HCT116 (cell line): Measurements from ENCODE around the gene FAM241A. TPM values are rescaled to one million over a fixed set of nuclear protein-coding genes. Genes with fewer than 3 reads are reported as not detected.
"Not testable (repeated sequence)": the region's sequence is repeated elsewhere in the genome, so short reads cannot be mapped to it uniquely, and the experiment has no call there.

Source experiments
- ATAC-seq: fragments of 200-7000 bp; cut with Tn5 transposase; 2 replicates; pipeline ENCODE4 v1.9.1; 2020; ENCODE audit warnings: mild to moderate bottlenecking, moderate library complexity
- BruUV-seq: library from RNA; stranded (reverse); fragments of 400-500 nt; replicated peaks from 2 replicates; lab custom pipeline; 2021; lab: Mats Ljungman, UMichigan
- CTCF ChIA-PET: fragments of 300-600 bp; sonication (Branson Sonifier 250); formaldehyde crosslinking; loops from one replicate; lab custom pipeline; 2021; ENCODE audit warnings: antibody characterized with exemption; lab: Charles Lee
- POLR2A ChIA-PET: fragments of 300-600, 350-600 bp; sonication (Branson Sonifier 250); formaldehyde crosslinking; loops from one replicate; lab custom pipeline; 2021; ENCODE audit warnings: antibody characterized with exemption; lab: Charles Lee
- RAD21 ChIA-PET, 2 experiments: fragments of 300-600 bp; sonication (Branson Sonifier 250); formaldehyde crosslinking; loops; one replicate each; lab custom pipeline; 2023; ENCODE audit warnings: low total read pairs in 2 of 2; ENCODE audit not compliant: uncharacterized antibody in 2 of 2, unreplicated experiment in 2 of 2, low non-redundant PET in 1 of 2; lab: Charles Lee
- DNase-seq: peaks from one replicate; pipeline ENCODE4 v3.0.0-alpha.2; 2010; ENCODE audit warnings: low read depth, low spot score
- H2AFZ ChIP-seq: fragments of 200-600 bp; shearing (Covaris generic), sonication (generic); 2 replicates; pipeline ENCODE4 v1.6.1; 2017; ENCODE audit warnings: low read depth, mixed run types, mixed read lengths, antibody characterized with exemption, low read length; ENCODE audit not compliant: poor library complexity, severe bottlenecking
- H3K27ac ChIP-seq: 2 replicates; pipeline ENCODE4 v1.5.1; 2012; ENCODE audit warnings: low read depth, low read length
- H3K27me3 ChIP-seq: fragments of 200-600 bp; sonication (generic); 2 replicates; pipeline ENCODE4 v1.6.1; 2016; ENCODE audit warnings: mixed run types, low read length, mixed read lengths; ENCODE audit not compliant: insufficient read depth
- H3K36me3 ChIP-seq, 2 experiments: fragments of 200-500 bp in 1 of 2; fragments of 200-600 bp in 1 of 2; sonication (Bioruptor generic) in 1 of 2; sonication (generic) in 1 of 2; 2 replicates each; pipeline versions ENCODE4 v1.5.1 to v1.6.1; 2014 to 2016; ENCODE audit warnings: low read length in 2 of 2, inconsistent platforms in 1 of 2, mixed read lengths in 1 of 2, mixed run types in 1 of 2; ENCODE audit not compliant: insufficient read depth in 2 of 2, control insufficient read depth in 1 of 2
- H3K4me1 ChIP-seq, 2 experiments: fragments of 200-600 bp in 1 of 2; sonication (generic) in 1 of 2; 2 replicates each; pipeline versions ENCODE4 v1.5.1 to v1.6.1; 2012 to 2017; ENCODE audit warnings: low read length in 2 of 2, inconsistent platforms in 1 of 2, mild to moderate bottlenecking in 1 of 2, mixed read lengths in 1 of 2, mixed run types in 1 of 2, moderate library complexity in 1 of 2; ENCODE audit not compliant: insufficient read depth in 2 of 2, control insufficient read depth in 1 of 2
- H3K4me2 ChIP-seq: fragments of 200-600 bp; sonication (generic); 2 replicates; pipeline ENCODE4 v1.6.1; 2017; ENCODE audit warnings: mixed run types, low read length, mixed read lengths
- H3K4me3 ChIP-seq, 2 experiments: fragments of 200-600 bp in 1 of 2; sonication (generic) in 1 of 2; replicated peaks in 1 of 2; 2 replicates each; pipeline ENCODE4 v1.5.1; 2011 to 2016; ENCODE audit warnings: low read length in 2 of 2, control low read depth in 1 of 2, low read depth in 1 of 2, mild to moderate bottlenecking in 1 of 2, mixed read lengths in 1 of 2, mixed run types in 1 of 2
- H3K79me2 ChIP-seq: fragments of 200-600 bp; sonication (generic); 2 replicates; pipeline ENCODE4 v1.6.1; 2017; ENCODE audit warnings: mild to moderate bottlenecking, mixed run types, low read length, moderate library complexity, mixed read lengths; ENCODE audit not compliant: insufficient read depth
- H3K9ac ChIP-seq: fragments of 200-600 bp; sonication (generic); 2 replicates; pipeline ENCODE4 v1.6.1; 2016; ENCODE audit warnings: low read length, mixed read lengths
- H3K9me2 ChIP-seq: fragments of 200-600 bp; sonication (generic), shearing (Covaris generic); 2 replicates; pipeline ENCODE4 v1.6.1; 2017; ENCODE audit warnings: mixed run types, mild to moderate bottlenecking, moderate library complexity; ENCODE audit not compliant: insufficient read depth
- H3K9me3 ChIP-seq, 2 experiments: fragments of 200-500 bp in 1 of 2; fragments of 200-600 bp in 1 of 2; sonication (Bioruptor generic) in 1 of 2; sonication (generic) in 1 of 2; 2 replicates each; pipeline ENCODE4 v1.6.1; 2014 to 2017; ENCODE audit warnings: low read length in 2 of 2, mixed read lengths in 2 of 2, inconsistent platforms in 1 of 2, low read depth in 1 of 2, mild to moderate bottlenecking in 1 of 2, mixed run types in 1 of 2, moderate library complexity in 1 of 2; ENCODE audit not compliant: control insufficient read depth in 1 of 2, insufficient read depth in 1 of 2
- H4K20me1 ChIP-seq: fragments of 200-600 bp; sonication (generic), shearing (Covaris generic); 2 replicates; pipeline ENCODE4 v1.6.1; 2017; ENCODE audit warnings: mixed run types, mild to moderate bottlenecking, moderate library complexity; ENCODE audit not compliant: insufficient read depth
- CEBPB ChIP-seq: IDR thresholded peaks from 2 replicates; pipeline ENCODE4 v1.6.1; 2012; ENCODE audit warnings: low read depth
- ELF1 ChIP-seq: IDR thresholded peaks from 2 replicates; pipeline ENCODE4 v1.6.1; 2012; ENCODE audit warnings: low read depth, borderline replicate concordance
- EZH2 ChIP-seq: fragments of 200-600 bp; sonication (generic); IDR thresholded peaks from 2 replicates; pipeline ENCODE4 v1.6.1; 2017; ENCODE audit warnings: antibody characterized with exemption, mixed run types
- EZH2phosphoT487 ChIP-seq: fragments of 200-600 bp; IDR thresholded peaks from 2 replicates; pipeline ENCODE4 v1.6.1; 2018; ENCODE audit warnings: antibody characterized with exemption, borderline replicate concordance
- FOSL1 ChIP-seq: IDR thresholded peaks from 2 replicates; pipeline ENCODE4 v1.6.1; 2012; ENCODE audit warnings: low read depth
- JUND ChIP-seq: IDR thresholded peaks from 2 replicates; pipeline ENCODE4 v1.6.1; 2012
- RAD21 ChIP-seq: IDR thresholded peaks from 2 replicates; pipeline ENCODE4 v1.6.1; 2012; ENCODE audit warnings: low read depth, mild to moderate bottlenecking
- SP1 ChIP-seq: IDR thresholded peaks from 2 replicates; pipeline ENCODE4 v1.6.1; 2012; ENCODE audit warnings: low read depth
- TCF7L2 ChIP-seq: IDR thresholded peaks from 2 replicates; pipeline ENCODE4 v1.7.0; 2011; ENCODE audit warnings: borderline replicate concordance, inconsistent platforms; ENCODE audit not compliant: insufficient read depth, insufficient read length; ENCODE audit errors: extremely low read depth
- YY1 ChIP-seq: IDR thresholded peaks from 2 replicates; pipeline ENCODE4 v1.6.1; 2011; ENCODE audit warnings: low read length, low read depth, moderate library complexity, mild to moderate bottlenecking; ENCODE audit not compliant: insufficient replicate concordance; ENCODE audit errors: extremely low read depth
- ZFX ChIP-seq: fragments of 450-650 bp; IDR thresholded peaks from 2 replicates; pipeline ENCODE4 v1.6.1; 2017
- intact Hi-C: fragments of 100-400 bp; cut with micrococcal nuclease; formaldehyde crosslinking; loops from 2 replicates; pipeline ENCODE4 v1.10.0; 2022
- total RNA-seq: library from RNA; stranded (reverse); gene quantifications from one replicate; pipeline ENCODE4 v1.2.1, GENCODE V29; 2021; ENCODE audit not compliant: unreplicated experiment
- TF ChIP-seq, protein P1 (sequence below): IDR thresholded peaks from 2 replicates; pipeline ENCODE4 v1.6.1; 2012; ENCODE audit warnings: low read depth
- TF ChIP-seq, protein P2 (sequence below), 3 experiments: fragments of 200-600 bp in 1 of 3; sonication (generic) in 1 of 3; IDR thresholded peaks in 2 of 3; conservative IDR thresholded peaks in 1 of 3; 2 replicates each; pipeline ENCODE4 v1.5.1; 2012 to 2017; ENCODE audit warnings: low read depth in 2 of 3, low read length in 2 of 3, antibody characterized with exemption in 1 of 3, borderline replicate concordance in 1 of 3, control low read depth in 1 of 3, mild to moderate bottlenecking in 1 of 3, mixed read lengths in 1 of 3, mixed run types in 1 of 3, moderate library complexity in 1 of 3; ENCODE audit not compliant: insufficient read depth in 1 of 3

Gene FAM241A
- total RNA-seq, 1 experiment from 2014 or later: 4.5 TPM

DNA sequence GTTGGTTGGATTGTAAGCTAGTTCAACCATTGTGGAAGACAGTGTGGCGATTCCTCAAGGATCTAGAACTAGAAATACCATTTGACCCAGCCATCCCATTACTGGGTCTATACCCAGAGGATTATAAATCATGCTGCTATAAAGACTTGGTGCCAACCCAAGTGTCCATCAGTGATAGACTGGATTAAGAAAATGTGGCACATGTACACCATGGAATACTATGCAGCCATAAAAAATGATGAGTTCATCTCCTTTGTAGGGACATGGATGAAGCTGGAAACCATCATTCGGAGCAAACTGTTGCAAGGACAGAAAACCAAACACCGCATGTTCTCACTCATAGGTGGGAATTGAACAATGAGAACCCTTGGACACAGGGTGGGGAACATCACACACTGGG is 18.5 kb downstream of the FAM241A start:
- POLR2A ChIA-PET, ATAC-seq, RAD21 ChIA-PET, H3K79me2 ChIP-seq, H3K36me3 ChIP-seq, H3K9me3 ChIP-seq, intact Hi-C loops, BruUV-seq, H3K27ac ChIP-seq, CTCF ChIA-PET, H2AFZ ChIP-seq, H3K4me3 ChIP-seq, H3K9ac ChIP-seq, DNase-seq, H4K20me1 ChIP-seq, H3K4me2 ChIP-seq, H3K9me2 ChIP-seq, H3K27me3 ChIP-seq: not testable (repeated sequence)
- peaks cover 17% of the 10 kb centered on the region in 2 experiments for H3K4me1 ChIP-seq

DNA sequence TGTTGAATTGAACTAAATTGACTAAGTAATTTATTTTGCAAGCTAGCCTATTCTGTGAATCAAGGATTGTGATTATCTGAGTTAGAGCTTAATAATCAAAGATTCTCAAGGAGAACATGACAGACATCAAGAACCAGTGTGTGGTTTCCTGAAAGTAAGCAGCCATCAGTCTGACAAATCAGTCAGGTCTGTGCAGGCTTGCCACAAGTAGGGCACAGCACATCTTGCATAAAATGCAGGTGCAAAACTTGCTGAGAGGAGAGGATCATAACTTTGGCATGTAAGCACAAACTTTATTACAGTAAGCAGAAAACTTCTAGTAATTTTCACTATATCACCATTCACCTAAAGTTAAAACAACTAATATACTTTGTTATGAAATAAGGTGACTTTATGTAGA is 22.5 kb downstream of the FAM241A start:
- intact Hi-C loops: loop anchor here (2.0 kb wide), 1 partner anchor 63 kb away; the partner anchor contains the start of gene AP1AR
- Histone ChIP-seq H3K27ac (peak overlapping the region; percentile 95), H3K4me3 (no peak overlapping the region), H3K79me2 (peaks cover 15% of the 10 kb centered on the region), H3K9me2 (no peaks in the 10 kb centered on the region), H3K4me1 (peaks cover 44 to 55% of the 10 kb centered on the region in 2 experiments), H3K36me3 (no peaks in the 10 kb centered on the region), H2AFZ (no peak overlapping the region), H3K9me3 (no peaks in the 10 kb centered on the region), H4K20me1 (no peaks in the 10 kb centered on the region), H3K9ac (peak overlapping the region; percentile 73), H3K4me2 (peak overlapping the region; percentile 83), H3K27me3 (no peaks in the 10 kb centered on the region)
- ATAC-seq: no peak
- ChIA-PET POLR2A (interaction anchor here (1.1 to 1.2 kb wide), 2 partner anchors 9 to 11 kb away, joined by 3 read pairs; no protein-coding TSS in a partner anchor), RAD21 (no interaction called here), CTCF (interaction anchor here (1.1 to 1.4 kb wide), 2 partner anchors 47 to 68 kb away, joined by 4 to 5 read pairs; no protein-coding TSS in a partner anchor)
- no TSS peak for BruUV-seq
- no peak for DNase-seq
- TF ChIP-seq RAD21: no peak
- TF ChIP-seq TCF7L2: no peak
- no peak for TF ChIP-seq EZH2phosphoT487
- TF ChIP-seq YY1: no peak
- TF ChIP-seq EZH2: no peak
- TF ChIP-seq, protein P1, sequence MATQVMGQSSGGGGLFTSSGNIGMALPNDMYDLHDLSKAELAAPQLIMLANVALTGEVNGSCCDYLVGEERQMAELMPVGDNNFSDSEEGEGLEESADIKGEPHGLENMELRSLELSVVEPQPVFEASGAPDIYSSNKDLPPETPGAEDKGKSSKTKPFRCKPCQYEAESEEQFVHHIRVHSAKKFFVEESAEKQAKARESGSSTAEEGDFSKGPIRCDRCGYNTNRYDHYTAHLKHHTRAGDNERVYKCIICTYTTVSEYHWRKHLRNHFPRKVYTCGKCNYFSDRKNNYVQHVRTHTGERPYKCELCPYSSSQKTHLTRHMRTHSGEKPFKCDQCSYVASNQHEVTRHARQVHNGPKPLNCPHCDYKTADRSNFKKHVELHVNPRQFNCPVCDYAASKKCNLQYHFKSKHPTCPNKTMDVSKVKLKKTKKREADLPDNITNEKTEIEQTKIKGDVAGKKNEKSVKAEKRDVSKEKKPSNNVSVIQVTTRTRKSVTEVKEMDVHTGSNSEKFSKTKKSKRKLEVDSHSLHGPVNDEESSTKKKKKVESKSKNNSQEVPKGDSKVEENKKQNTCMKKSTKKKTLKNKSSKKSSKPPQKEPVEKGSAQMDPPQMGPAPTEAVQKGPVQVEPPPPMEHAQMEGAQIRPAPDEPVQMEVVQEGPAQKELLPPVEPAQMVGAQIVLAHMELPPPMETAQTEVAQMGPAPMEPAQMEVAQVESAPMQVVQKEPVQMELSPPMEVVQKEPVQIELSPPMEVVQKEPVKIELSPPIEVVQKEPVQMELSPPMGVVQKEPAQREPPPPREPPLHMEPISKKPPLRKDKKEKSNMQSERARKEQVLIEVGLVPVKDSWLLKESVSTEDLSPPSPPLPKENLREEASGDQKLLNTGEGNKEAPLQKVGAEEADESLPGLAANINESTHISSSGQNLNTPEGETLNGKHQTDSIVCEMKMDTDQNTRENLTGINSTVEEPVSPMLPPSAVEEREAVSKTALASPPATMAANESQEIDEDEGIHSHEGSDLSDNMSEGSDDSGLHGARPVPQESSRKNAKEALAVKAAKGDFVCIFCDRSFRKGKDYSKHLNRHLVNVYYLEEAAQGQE: no peak
- no peak for TF ChIP-seq ELF1
- no peak for TF ChIP-seq SP1
- TF ChIP-seq, protein P2, sequence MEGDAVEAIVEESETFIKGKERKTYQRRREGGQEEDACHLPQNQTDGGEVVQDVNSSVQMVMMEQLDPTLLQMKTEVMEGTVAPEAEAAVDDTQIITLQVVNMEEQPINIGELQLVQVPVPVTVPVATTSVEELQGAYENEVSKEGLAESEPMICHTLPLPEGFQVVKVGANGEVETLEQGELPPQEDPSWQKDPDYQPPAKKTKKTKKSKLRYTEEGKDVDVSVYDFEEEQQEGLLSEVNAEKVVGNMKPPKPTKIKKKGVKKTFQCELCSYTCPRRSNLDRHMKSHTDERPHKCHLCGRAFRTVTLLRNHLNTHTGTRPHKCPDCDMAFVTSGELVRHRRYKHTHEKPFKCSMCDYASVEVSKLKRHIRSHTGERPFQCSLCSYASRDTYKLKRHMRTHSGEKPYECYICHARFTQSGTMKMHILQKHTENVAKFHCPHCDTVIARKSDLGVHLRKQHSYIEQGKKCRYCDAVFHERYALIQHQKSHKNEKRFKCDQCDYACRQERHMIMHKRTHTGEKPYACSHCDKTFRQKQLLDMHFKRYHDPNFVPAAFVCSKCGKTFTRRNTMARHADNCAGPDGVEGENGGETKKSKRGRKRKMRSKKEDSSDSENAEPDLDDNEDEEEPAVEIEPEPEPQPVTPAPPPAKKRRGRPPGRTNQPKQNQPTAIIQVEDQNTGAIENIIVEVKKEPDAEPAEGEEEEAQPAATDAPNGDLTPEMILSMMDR (IDR thresholded peaks at IDR 0.05 in 2 of 3, conservative IDR thresholded peaks at IDR 0.05 in 1 of 3; ENCODE audit: borderline replicate concordance in 1 of 3, insufficient read depth in 1 of 3, low read depth in 2 of 3, low read length in 2 of 3): no peak
- no peak for TF ChIP-seq CEBPB
- TF ChIP-seq FOSL1: no peak
- no peak for TF ChIP-seq ZFX
- TF ChIP-seq JUND: no peak
